Activated naive CD8-positive, alpha-beta T cell treated with anti-CD3 and anti-CD28 coated beads for 36 hours (primary cell): ENCODE data around the gene HLA-DQA1. TPM values are rescaled to one million over a fixed set of nuclear protein-coding genes. Genes with fewer than 3 reads are reported as not detected.
"Not testable (repeated sequence)": the region's sequence is repeated elsewhere in the genome, so short reads cannot be mapped to it uniquely, and the experiment has no call there.

ENCODE experiments used
- DNase-seq: peaks from one replicate; pipeline ENCODE4 v3.0.0; 2021
- H3K27ac Mint-ChIP-seq: one replicate; pipeline ENCODE4 v1.8.0; 2022; ENCODE audit warnings: mild to moderate bottlenecking, moderate library complexity, mixed read lengths
- H3K27me3 Mint-ChIP-seq: one replicate; pipeline ENCODE4 v1.8.0; 2022; ENCODE audit warnings: mild to moderate bottlenecking, mixed read lengths
- H3K36me3 Mint-ChIP-seq: one replicate; pipeline ENCODE4 v1.8.0; 2021; ENCODE audit warnings: mild to moderate bottlenecking, mixed read lengths
- H3K4me1 Mint-ChIP-seq: one replicate; pipeline ENCODE4 v1.8.0; 2021; ENCODE audit warnings: mixed read lengths
- H3K4me3 Mint-ChIP-seq: one replicate; pipeline ENCODE4 v1.8.0; 2022; ENCODE audit warnings: mild to moderate bottlenecking, moderate library complexity, mixed read lengths
- H3K9me3 Mint-ChIP-seq: one replicate; pipeline ENCODE4 v1.8.0; 2022; ENCODE audit warnings: mixed read lengths
- total RNA-seq, 2 experiments: library from RNA; stranded (reverse); gene quantifications; one replicate each; pipeline ENCODE4 v1.2.3, GENCODE V29; 2021

HLA-DQA1 gene
- total RNA-seq, 2 experiments from 2014 or later = 4.4 to 5.3 TPM

DNA sequence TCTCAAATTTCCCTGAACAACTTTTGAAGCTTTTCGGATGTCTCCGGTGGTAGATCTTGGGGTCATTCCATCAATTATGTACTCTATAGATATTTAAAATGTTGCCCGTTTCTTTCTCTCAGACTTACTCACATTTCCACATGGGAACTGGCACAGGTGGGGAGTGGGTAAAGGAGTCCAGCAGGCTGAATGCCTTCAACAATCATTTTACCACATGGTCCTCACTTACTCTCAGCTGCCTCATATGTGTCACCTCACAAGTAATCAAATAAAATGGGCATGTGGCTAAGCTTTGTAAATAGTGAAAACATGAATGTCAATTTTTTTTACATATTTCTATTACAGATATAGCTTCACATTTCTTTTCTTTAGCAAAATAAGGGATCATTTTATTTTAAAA is 677 bp downstream of the HLA-DQA1 start:
- H3K27ac Mint-ChIP-seq = peak overlapping the region; percentile 44
- H3K27me3 Mint-ChIP-seq = peaks cover 31% of the 10 kb centered on the region
- DNase-seq = no peak
- no peak overlapping the region for H3K4me3 Mint-ChIP-seq
- H3K4me1 Mint-ChIP-seq = peaks cover 23% of the 10 kb centered on the region
- H3K36me3 Mint-ChIP-seq = peaks cover 2% of the 10 kb centered on the region
- no peaks in the 10 kb centered on the region for H3K9me3 Mint-ChIP-seq

DNA sequence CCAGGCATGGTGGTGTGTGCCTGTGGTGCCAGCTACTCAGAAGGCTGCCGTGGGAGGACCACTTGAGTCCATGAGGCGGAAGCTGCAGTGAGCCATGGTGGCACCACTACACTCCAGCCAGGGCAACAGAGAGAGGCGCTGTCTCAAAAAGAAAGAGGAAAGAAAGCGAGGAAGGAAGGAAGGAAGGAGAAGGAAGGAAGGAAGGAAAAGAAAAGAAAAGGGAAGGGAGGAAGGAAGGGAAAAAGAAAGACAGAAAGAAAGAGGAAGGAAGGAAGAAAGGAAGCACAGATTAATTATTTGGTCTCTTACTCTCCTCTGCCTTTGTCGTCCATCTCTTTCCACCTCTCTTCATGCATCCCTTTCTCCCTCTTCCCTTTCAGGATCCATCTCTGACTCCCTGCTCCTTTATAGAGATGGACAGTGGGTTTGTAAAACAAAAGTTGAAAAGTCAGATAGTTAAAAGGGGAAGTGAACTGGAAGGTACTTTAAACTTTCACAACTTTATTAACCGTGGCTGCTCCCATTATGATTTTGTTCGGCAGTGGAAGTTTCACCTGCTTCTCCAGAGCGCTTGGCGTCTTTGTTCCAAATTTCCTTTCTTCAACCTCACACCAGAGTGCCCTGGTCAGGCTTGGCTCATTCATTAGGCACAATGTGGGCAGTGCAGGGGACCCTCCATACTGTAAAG is 1.5 kb downstream of the HLA-DQA1 start:
- Mint-ChIP-seq H3K4me3 (peak overlapping the region; percentile 46), H3K4me1 (peaks cover 23% of the 10 kb centered on the region), H3K9me3 (no peaks in the 10 kb centered on the region), H3K27me3 (peaks cover 31% of the 10 kb centered on the region), H3K27ac (peak overlapping the region; percentile 57), H3K36me3 (peaks cover 2% of the 10 kb centered on the region)
- DNase-seq = no peak

DNA sequence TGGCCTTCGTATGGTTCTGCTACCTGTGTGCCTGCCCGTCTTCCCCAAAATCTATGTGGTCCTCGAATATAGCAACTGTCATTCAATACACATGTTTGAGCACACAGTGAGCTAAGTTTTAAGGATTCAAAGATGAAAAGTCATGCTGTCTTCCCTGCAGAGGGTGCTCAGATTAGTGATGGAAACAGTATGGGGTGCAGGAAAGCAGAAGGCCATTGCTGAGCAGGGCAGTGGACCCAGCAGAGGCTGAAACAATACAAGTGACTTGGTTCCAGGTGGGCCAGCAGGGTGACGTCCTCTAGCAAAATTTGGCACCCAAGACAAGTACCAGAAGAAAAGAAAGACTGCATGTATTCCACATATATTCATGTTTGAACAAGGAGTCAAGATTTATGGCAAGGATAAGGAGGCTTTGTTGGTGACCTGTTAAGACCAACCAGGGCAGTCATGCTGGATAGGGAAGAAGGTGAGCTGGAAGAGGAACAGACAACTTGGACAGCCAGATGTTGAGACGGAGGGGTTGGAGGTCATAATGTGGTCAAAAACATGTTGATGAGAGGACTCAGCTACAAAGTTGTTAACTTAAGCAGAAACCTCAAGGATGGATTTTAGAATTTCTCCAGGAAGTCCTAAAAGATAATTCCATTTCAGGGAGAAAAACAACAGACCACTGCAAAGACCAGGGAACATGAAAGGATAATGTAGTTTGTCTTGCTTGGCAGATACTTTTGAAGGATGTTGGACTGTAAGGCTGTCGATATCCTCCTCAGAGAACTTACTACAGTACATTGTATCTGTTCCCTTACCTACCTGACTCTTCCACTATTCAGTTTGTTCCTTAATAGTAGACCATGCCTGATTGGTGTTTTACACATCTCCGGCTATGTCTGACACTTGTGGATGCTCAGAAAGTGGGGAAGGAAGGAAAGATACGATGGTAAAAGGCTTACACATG is 2.5 kb downstream of the HLA-DQA1 start:
- Mint-ChIP-seq H3K27me3 (peaks cover 30% of the 10 kb centered on the region), H3K9me3 (no peaks in the 10 kb centered on the region), H3K27ac (no peak overlapping the region), H3K4me1 (peaks cover 16% of the 10 kb centered on the region), H3K4me3 (peak overlapping the region; percentile 22), H3K36me3 (peaks cover 2% of the 10 kb centered on the region)
- no peak for DNase-seq

DNA sequence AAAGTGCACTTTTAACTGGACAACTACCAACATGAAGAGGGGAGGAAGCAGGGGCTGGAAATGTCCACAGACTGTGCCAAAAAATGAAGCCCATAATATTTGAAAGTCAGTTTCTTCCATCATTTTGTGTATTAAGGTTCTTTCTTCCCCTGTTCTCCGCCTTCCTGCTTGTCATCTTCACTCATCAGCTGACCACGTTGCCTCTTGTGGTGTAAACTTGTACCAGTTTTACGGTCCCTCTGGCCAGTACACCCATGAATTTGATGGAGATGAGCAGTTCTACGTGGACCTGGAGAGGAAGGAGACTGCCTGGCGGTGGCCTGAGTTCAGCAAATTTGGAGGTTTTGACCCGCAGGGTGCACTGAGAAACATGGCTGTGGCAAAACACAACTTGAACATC is 3.9 kb downstream of the HLA-DQA1 start:
- Mint-ChIP-seq H3K4me1 (peaks cover 16% of the 10 kb centered on the region), H3K36me3 (peaks cover 2% of the 10 kb centered on the region), H3K27ac (no peak overlapping the region), H3K4me3 (no peak overlapping the region), H3K27me3 (peaks cover 22% of the 10 kb centered on the region), H3K9me3 (no peaks in the 10 kb centered on the region)
- no peak for DNase-seq

DNA sequence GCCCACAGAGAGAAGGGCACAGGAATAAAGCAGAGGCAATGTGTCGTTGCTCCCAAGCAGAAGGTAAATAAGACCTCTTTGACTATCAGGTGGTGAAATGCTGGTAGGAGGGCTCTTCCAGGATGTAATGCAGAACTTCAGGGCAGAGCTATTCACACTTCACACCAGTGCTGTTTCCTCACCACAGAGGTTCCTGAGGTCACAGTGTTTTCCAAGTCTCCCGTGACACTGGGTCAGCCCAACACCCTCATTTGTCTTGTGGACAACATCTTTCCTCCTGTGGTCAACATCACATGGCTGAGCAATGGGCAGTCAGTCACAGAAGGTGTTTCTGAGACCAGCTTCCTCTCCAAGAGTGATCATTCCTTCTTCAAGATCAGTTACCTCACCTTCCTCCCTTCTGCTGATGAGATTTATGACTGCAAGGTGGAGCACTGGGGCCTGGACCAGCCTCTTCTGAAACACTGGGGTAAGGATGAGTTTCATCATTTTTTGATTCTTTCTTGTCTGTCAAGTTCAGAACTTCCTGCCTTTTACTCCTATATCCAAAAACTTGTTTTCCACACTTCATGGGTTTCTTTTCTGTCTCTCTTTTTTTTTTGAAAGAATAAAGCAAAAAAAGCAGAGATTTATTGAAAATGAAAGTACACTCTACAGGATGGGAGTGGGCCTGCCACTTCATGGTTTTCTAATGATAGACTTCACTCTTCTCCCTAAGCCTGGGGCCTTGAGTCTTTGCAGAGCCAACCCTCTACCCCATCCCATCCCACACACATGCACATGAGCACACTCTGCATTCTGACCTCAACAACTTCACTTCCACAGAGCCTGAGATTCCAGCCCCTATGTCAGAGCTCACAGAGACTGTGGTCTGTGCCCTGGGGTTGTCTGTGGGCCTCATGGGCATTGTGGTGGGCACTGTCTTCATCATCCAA is 4.8 kb downstream of the HLA-DQA1 start:
- H3K4me1 Mint-ChIP-seq = peaks cover 14% of the 10 kb centered on the region
- not testable (repeated sequence) for DNase-seq, H3K36me3 Mint-ChIP-seq, H3K4me3 Mint-ChIP-seq, H3K27ac Mint-ChIP-seq, H3K9me3 Mint-ChIP-seq
- H3K27me3 Mint-ChIP-seq = peaks cover 17% of the 10 kb centered on the region

DNA sequence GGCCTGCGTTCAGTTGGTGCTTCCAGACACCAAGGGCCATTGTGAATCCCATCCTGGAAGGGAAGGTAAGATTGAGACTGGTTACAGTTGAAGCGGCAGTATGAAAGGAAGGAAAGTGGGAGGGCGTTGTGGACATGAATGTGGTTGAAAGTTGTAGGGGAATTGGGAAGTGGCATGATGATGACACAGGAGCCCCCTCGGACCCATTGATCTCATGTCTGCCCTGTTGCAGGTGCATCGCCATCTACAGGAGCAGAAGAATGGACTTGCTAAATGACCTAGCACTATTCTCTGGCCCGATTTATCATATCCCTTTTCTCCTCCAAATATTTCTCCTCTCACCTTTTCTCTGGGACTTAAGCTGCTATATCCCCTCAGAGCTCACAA is 5.5 kb downstream of the HLA-DQA1 start:
- Mint-ChIP-seq H3K4me1 (peaks cover 12% of the 10 kb centered on the region), H3K9me3 (no peaks in the 10 kb centered on the region), H3K4me3 (no peak overlapping the region), H3K27ac (no peak overlapping the region), H3K27me3 (peaks cover 13% of the 10 kb centered on the region), H3K36me3 (peaks cover 2% of the 10 kb centered on the region)
- no peak for DNase-seq

DNA sequence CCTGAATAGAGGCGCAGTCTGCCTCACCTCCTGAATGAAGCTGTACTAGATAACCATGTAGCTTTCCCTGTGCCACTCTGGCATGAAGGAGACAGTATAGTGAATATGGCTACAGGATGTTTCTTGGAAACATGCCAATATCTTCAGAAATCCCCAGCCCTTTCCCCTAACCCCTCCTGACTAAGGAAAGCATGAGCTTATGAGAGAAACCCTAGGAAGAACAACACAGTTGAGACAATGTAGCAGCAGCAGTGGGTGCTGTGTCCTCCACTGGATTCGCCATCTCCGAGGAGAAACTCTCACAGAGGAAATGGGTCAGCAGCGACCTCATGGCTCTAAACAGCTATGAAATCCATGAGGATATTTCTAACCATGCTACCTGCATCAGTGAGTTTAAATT is 6.7 kb downstream of the HLA-DQA1 start:
- Mint-ChIP-seq H3K4me1 (peaks cover 12% of the 10 kb centered on the region), H3K4me3 (no peak overlapping the region), H3K27me3 (peaks cover 5% of the 10 kb centered on the region), H3K36me3 (peaks cover 2% of the 10 kb centered on the region), H3K27ac (no peak overlapping the region), H3K9me3 (no peaks in the 10 kb centered on the region)
- DNase-seq = no peak

DNA sequence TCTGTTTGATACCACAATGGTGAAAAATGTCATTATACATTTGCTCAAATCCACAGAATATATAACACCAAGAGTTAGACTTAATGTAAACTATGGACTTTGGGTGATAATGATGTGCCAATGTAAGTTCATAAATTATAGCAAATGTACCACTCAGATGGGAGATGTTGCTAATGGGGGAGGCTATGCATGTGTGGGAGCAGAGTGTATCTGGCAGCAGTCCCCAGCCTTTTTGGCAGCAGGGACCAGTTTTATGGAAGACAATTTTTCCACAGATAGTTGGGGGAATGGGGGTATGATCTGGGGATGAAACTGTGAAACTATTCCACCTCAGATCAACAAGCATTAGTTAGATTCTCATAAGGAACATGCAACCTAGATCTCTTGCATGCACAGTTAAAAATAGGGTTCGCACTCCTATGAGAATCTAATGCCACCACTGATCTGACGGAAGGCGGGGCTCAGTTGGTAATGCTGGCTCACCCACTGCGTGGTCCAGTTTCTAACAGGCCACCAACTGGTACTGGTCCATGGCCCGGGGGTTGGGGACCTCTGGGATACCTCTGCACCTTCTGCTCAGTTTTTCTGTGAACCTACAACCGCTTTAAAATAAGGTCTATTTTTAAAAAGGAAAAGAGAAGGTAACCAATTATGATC is 8.0 kb downstream of the HLA-DQA1 start:
- Mint-ChIP-seq H3K27me3 (no peaks in the 10 kb centered on the region), H3K4me3 (no peak overlapping the region), H3K9me3 (no peaks in the 10 kb centered on the region), H3K36me3 (peaks cover 2% of the 10 kb centered on the region), H3K4me1 (peaks cover 12% of the 10 kb centered on the region), H3K27ac (no peak overlapping the region)
- no peak for DNase-seq

DNA sequence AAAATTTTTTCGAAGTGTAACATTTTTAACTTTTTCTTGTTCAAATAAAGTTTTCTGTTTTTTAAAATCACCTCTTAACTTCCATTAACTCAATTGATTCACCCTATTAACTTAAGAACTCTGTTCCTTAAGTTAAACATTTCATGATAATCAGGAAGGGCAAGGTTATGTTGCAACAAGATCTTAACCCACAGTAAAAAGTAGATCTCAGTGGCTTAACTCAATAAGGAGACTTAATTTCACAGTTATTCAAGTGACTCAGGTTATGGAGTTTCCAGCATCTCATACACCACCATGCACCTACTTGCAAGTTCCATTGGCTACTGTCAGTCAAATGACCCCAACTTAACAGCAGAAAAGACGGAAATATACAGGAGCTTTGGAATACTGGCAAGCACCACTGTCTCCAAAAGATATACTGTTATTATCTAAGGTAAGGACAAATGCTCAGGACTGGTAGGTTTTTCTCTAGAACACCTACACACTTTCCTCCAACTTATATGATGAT is 18.1 kb downstream of the HLA-DQA1 start:
- Mint-ChIP-seq H3K4me3 (no peak overlapping the region), H3K9me3 (peaks cover 11% of the 10 kb centered on the region), H3K27me3 (no peaks in the 10 kb centered on the region), H3K4me1 (peaks cover 7% of the 10 kb centered on the region), H3K36me3 (peaks cover 12% of the 10 kb centered on the region), H3K27ac (no peak overlapping the region)
- DNase-seq = no peak

DNA sequence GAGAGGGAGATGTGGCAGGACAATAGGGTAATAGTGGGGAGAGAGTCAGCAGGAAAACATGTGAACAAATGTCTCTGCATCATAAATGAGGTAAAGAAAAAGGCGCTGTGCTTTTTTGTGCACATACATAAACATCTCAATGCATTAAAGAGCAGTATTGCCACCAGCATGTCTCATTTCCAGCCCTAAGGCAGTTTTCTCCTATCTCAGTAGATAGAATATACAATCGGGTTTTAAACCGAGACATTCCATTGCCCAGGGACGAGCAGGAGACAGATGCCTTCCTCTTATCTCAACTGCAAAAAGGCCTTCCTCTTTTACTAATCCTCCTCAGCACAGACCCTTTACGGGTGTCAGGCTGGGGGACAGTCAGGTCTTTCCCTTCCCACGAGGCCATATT is 20.1 kb downstream of the HLA-DQA1 start:
- not testable (repeated sequence) for H3K27ac Mint-ChIP-seq, H3K27me3 Mint-ChIP-seq, H3K4me3 Mint-ChIP-seq, DNase-seq
- H3K9me3 Mint-ChIP-seq = peaks cover 11% of the 10 kb centered on the region
- H3K36me3 Mint-ChIP-seq = peaks cover 19% of the 10 kb centered on the region
- H3K4me1 Mint-ChIP-seq = peaks cover 13% of the 10 kb centered on the region

DNA sequence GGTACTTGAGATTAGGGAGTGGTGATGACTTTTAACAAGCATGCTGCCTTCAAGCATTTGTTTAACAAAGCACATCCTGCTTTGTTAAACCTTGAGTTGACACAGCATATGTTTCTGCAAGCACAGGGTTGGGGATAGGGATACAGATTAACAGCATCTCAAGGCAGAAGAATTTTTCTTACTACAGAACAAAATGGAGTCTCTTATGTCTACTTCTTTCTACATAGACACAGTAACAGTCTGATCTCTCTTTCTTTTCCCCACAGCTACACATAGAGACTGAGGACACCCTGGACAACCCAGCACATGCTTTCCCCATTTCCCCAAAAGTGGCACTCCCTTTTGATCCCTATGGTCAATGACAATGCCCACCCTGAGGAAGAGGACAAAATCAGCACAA is 20.6 kb downstream of the HLA-DQA1 start:
- not testable (repeated sequence) for H3K4me3 Mint-ChIP-seq, H3K27me3 Mint-ChIP-seq, H3K27ac Mint-ChIP-seq, DNase-seq
- Mint-ChIP-seq H3K36me3 (peaks cover 19% of the 10 kb centered on the region), H3K9me3 (peaks cover 11% of the 10 kb centered on the region), H3K4me1 (peaks cover 13% of the 10 kb centered on the region)

DNA sequence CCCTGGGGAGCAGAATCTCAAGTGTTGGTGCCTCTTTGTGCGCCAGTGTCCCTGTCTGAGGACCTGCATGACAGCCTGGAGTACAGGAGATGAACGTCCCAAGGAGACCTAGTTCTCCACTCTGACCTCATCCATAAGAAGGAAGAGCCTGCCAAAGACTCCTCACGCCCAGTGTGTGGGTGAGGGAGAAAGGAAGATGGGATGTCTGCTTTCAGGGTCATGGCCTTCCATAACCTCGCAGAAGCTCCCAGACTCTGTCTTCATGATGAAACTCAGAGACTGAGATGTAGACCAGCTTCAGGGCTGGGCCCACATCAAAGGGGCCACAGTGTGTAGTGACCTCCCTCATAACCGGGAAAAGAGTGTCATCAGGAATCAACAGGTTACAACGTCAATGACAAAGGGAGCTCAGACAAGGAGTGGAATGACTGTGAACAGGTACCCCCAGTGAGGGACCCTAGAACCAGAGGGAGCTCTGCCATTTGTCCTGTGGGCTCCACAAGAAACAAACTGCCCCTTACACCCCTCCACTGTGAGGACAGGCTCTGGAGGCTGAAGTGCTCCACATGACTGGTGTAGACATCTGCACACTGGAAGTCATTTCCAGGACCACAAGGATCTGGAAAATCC is 21.2 kb downstream of the HLA-DQA1 start:
- Mint-ChIP-seq H3K36me3 (peaks cover 19% of the 10 kb centered on the region), H3K9me3 (peaks cover 11% of the 10 kb centered on the region), H3K27me3 (no peaks in the 10 kb centered on the region), H3K4me3 (no peak overlapping the region), H3K4me1 (peaks cover 14% of the 10 kb centered on the region), H3K27ac (no peak overlapping the region)
- no peak for DNase-seq

DNA sequence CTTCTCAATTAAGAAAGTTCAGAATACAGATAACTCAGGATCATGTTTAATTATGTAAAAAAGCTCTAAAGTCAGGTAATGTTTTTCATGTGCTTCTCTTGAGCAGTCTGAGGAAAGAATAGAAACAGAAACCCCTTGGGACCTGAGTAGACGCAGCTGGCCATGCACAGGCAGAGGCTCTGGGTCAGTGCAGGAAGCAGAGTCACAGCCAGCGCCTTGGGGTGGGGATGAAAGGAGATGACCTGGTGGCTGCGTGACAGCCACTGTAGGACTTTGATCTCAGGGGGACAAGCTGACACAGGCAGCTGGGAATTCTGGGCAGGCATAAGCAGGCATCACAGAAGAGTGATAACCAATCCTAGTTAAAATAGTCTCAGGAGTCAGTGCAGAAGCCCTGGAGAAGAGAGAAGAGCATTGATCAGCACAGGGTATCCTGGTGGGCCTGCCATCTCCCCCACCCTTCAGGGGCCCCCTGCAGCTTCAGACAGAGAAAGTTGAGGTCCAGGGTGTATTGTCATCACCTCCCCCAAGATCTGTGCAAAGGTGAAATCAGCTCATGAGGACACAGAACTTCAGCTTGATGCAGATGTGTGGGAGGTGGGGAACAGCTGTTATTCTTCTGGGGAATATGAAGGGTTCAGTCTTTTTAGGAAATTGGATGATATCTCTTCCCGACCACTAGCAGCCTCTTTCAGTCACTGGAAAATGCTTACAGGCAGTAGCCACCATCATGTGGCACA is 22.8 kb downstream of the HLA-DQA1 start:
- Mint-ChIP-seq H3K27me3 (peaks cover 4% of the 10 kb centered on the region), H3K27ac (no peak overlapping the region), H3K36me3 (peaks cover 29% of the 10 kb centered on the region), H3K9me3 (peaks cover 10% of the 10 kb centered on the region), H3K4me3 (no peak overlapping the region), H3K4me1 (peaks cover 17% of the 10 kb centered on the region)
- no peak for DNase-seq
